Measurements from ENCODE around the gene GRIN2A. TPM values are rescaled to one million over a fixed set of nuclear protein-coding genes. Genes with fewer than 3 reads are reported as not detected.

GRIN2A gene
- total RNA-seq, 1 experiment from 2014 or later: not detected

DNA sequence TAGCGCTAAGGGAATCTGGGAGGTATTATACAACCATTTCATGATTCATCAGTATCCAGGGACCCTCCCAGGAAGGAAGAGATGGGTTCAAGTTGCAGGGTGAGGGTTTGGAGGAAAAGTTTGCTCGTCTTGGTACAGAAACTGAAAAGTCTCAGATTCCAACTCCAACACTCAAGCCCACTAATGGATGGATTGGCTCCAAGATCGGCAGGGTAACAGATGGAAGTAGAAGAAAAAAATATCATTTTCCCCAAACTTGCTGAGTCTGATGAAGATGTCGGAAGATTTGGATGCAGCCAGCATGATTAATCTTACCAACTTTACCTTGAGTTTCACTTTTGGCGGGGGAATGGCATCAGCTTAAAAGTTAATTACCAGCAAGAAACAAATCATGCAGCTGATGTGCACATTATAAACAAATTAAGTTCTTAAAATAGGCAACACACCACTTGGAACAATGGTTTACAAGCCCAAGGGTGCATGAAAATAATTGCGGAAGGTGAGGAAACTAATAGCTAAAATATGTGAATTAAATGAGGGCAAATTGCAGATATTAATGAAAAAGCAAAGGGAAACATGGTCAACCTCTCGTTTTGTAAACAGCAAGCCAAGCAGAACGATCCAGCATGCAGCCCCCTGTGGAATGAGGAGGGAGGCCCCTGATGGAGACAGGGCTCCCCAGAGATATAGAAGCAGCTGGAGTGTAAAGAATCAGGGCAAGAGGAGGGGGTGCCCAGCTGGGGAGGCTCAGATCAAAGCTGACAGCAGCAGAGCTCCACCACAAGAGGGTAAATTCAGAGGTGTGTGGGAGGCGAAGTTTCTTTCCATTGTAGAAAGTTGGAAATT lies 44.1 kb upstream of the GRIN2A start:
- no peaks in the 10 kb centered on the region for H3K36me3 Mint-ChIP-seq (ENCODE audit: insufficient read depth, unreplicated experiment)
- CTCF ChIA-PET: interaction anchor here (1.1 kb wide), 1 partner anchor 1087 kb away, joined by 3 read pairs; no protein-coding TSS in a partner anchor
- POLR2A ChIA-PET: no interaction called here
- no peak overlapping the region for H3K4me3 Mint-ChIP-seq (ENCODE audit: unreplicated experiment)
- BruUV-seq (replicated peaks): no TSS peak
- TF ChIP-seq, protein P1, sequence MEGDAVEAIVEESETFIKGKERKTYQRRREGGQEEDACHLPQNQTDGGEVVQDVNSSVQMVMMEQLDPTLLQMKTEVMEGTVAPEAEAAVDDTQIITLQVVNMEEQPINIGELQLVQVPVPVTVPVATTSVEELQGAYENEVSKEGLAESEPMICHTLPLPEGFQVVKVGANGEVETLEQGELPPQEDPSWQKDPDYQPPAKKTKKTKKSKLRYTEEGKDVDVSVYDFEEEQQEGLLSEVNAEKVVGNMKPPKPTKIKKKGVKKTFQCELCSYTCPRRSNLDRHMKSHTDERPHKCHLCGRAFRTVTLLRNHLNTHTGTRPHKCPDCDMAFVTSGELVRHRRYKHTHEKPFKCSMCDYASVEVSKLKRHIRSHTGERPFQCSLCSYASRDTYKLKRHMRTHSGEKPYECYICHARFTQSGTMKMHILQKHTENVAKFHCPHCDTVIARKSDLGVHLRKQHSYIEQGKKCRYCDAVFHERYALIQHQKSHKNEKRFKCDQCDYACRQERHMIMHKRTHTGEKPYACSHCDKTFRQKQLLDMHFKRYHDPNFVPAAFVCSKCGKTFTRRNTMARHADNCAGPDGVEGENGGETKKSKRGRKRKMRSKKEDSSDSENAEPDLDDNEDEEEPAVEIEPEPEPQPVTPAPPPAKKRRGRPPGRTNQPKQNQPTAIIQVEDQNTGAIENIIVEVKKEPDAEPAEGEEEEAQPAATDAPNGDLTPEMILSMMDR (IDR thresholded peaks at IDR 0.05; ENCODE audit: unreplicated experiment): no peak
- no peaks in the 10 kb centered on the region for H3K27me3 Mint-ChIP-seq (ENCODE audit: insufficient read depth, unreplicated experiment)
- no peaks in the 10 kb centered on the region for H3K4me1 Mint-ChIP-seq (ENCODE audit: insufficient read depth, unreplicated experiment)
- peaks cover 15% of the 10 kb centered on the region for H3K9me3 Mint-ChIP-seq (ENCODE audit: unreplicated experiment)
- intact Hi-C loops (cut with micrococcal nuclease): no loop called here
- DNase-seq (ENCODE audit: unreplicated experiment): no peak
- H3K27ac Mint-ChIP-seq (ENCODE audit: low read depth, unreplicated experiment): no peak overlapping the region

DNA sequence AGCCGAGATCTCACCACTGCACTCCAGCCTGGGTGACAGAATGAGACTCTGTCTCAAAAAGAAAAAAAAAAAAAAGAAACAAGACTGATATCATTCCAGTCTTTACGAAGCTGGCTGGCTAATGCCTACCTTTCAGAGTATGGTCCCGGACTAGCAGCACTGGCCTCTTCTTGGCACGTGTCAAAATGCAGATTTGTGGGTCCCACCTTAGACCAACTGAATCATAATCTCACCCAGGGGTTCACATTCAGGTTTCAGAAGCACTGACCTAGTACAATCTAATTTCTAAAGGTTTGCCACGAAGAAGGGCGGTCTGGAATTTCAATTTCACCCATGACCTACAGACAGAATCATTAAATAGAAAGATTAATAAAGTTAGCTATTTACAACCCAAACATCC lies 43.4 kb upstream of the GRIN2A start:
- no peaks in the 10 kb centered on the region for H3K36me3 Mint-ChIP-seq (ENCODE audit: insufficient read depth, unreplicated experiment)
- intact Hi-C loops (cut with micrococcal nuclease): no loop called here
- no peaks in the 10 kb centered on the region for H3K4me1 Mint-ChIP-seq (ENCODE audit: insufficient read depth, unreplicated experiment)
- no peak overlapping the region for H3K4me3 Mint-ChIP-seq (ENCODE audit: unreplicated experiment)
- TF ChIP-seq, protein P1 (IDR thresholded peaks at IDR 0.05; ENCODE audit: unreplicated experiment): no peak
- H3K27me3 Mint-ChIP-seq (ENCODE audit: insufficient read depth, unreplicated experiment): no peaks in the 10 kb centered on the region
- BruUV-seq (replicated peaks): no TSS peak
- H3K27ac Mint-ChIP-seq (ENCODE audit: low read depth, unreplicated experiment): no peak overlapping the region
- DNase-seq (ENCODE audit: unreplicated experiment): no peak
- ChIA-PET CTCF (interaction anchor here (1.1 kb wide), 1 partner anchor 1087 kb away, joined by 3 read pairs; no protein-coding TSS in a partner anchor), POLR2A (no interaction called here)
- H3K9me3 Mint-ChIP-seq (ENCODE audit: unreplicated experiment): peaks cover 15% of the 10 kb centered on the region

DNA sequence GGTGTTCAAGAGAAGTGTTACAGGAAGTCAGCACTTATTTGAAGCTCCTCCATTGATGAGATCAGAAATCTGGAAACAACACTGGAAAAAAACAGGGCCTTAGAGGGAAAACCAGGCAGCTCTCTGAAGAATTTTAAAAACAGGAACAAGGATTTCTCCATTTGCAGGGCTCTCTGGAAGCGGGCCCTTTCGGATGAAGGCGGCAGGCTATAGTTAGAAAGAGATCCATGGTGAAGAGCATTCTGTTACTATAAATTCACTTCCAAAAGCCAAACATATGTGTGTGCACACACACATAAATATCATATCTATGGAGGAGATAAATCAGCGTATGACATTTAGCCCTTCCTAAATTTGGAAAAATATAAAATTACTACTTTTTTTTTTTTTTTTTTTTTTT lies 42.6 kb upstream of the GRIN2A start:
- Mint-ChIP-seq H3K9me3 (ENCODE audit: unreplicated experiment) (peaks cover 15% of the 10 kb centered on the region), H3K27ac (ENCODE audit: low read depth, unreplicated experiment) (no peak overlapping the region), H3K36me3 (ENCODE audit: insufficient read depth, unreplicated experiment) (no peaks in the 10 kb centered on the region), H3K27me3 (ENCODE audit: insufficient read depth, unreplicated experiment) (no peaks in the 10 kb centered on the region), H3K4me3 (ENCODE audit: unreplicated experiment) (no peak overlapping the region), H3K4me1 (ENCODE audit: insufficient read depth, unreplicated experiment) (no peaks in the 10 kb centered on the region)
- intact Hi-C loops (cut with micrococcal nuclease): no loop called here
- DNase-seq (ENCODE audit: unreplicated experiment): no peak
- POLR2A ChIA-PET: no interaction called here
- CTCF ChIA-PET: interaction anchor here (0.6 kb wide), 1 partner anchor 779 kb away, joined by 3 read pairs; no protein-coding TSS in a partner anchor
- TF ChIP-seq, protein P1 (IDR thresholded peaks at IDR 0.05; ENCODE audit: unreplicated experiment): no peak
- no TSS peak for BruUV-seq (replicated peaks)

DNA sequence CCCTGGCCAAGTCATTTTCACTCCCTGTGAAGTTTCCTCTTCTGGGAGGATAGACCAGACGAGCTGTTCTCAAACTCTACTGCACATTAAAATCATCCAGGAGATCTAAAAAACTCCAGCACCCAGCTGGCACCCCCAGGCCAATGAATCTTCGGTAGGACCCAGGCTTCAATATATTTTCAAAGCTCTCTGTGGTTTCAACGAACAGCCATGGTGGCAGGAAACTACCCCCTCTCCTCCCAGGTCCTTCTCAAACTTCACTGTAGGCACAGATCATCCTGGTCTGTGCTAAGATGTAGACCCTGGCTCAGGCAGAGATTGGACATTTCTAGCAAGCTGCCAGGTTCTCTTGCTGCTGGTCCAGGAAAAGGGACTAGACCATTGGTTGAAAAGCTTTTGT lies 38.7 kb upstream of the GRIN2A start:
- intact Hi-C loops (cut with micrococcal nuclease): no loop called here
- BruUV-seq (replicated peaks): no TSS peak
- CTCF ChIA-PET: interaction anchor here (0.7 kb wide), 1 partner anchor 26 kb away, joined by 3 read pairs; no protein-coding TSS in a partner anchor

More for the DNA sequence above, 38.7 kb upstream of the GRIN2A start:
- no peaks in the 10 kb centered on the region for H3K27me3 Mint-ChIP-seq (ENCODE audit: insufficient read depth, unreplicated experiment)
- TF ChIP-seq, protein P1 (IDR thresholded peaks at IDR 0.05; ENCODE audit: unreplicated experiment): no peak
- H3K36me3 Mint-ChIP-seq (ENCODE audit: insufficient read depth, unreplicated experiment): no peaks in the 10 kb centered on the region
- H3K9me3 Mint-ChIP-seq (ENCODE audit: unreplicated experiment): peaks cover 19% of the 10 kb centered on the region
- no peaks in the 10 kb centered on the region for H3K4me1 Mint-ChIP-seq (ENCODE audit: insufficient read depth, unreplicated experiment)
- POLR2A ChIA-PET: no interaction called here
- H3K27ac Mint-ChIP-seq (ENCODE audit: low read depth, unreplicated experiment): no peak overlapping the region
- no peak for DNase-seq (ENCODE audit: unreplicated experiment)
- no peak overlapping the region for H3K4me3 Mint-ChIP-seq (ENCODE audit: unreplicated experiment)

Data from MCF 10A (cell line).